CD4-positive, alpha-beta T cell (primary cell): Measurements from ENCODE around the gene DCBLD2. TPM values are rescaled to one million over a fixed set of nuclear protein-coding genes. Genes with fewer than 3 reads are reported as not detected.

ENCODE experiments used
- ATAC-seq: fragments of 200-7000 bp; cut with Tn5 transposase; one replicate; pipeline ENCODE4 v1.10.0; 2022; ENCODE audit warnings: mild to moderate bottlenecking; ENCODE audit not compliant: poor library complexity
- CTCF ChIA-PET: fragments of 350-600 bp; sonication (Branson Sonifier 250); formaldehyde crosslinking; loops from one replicate; lab custom pipeline; 2021; ENCODE audit warnings: antibody characterized with exemption, inconsistent platforms; lab: Charles Lee
- POLR2A ChIA-PET: fragments of 350-600 bp; sonication (Branson Sonifier 250); formaldehyde crosslinking; loops from one replicate; lab custom pipeline; 2021; ENCODE audit warnings: antibody characterized with exemption, inconsistent platforms; lab: Charles Lee
- DNase-seq, 14 experiments: peaks; one replicate each; pipeline ENCODE4 v3.0.0-alpha.2; 2013 to 2020; ENCODE audit warnings: mixed read lengths in 2 of 14
- H3K27ac ChIP-seq, 2 donors: one replicate each; pipeline versions ENCODE4 v1.5.1 to v1.7.0; 2013; ENCODE audit warnings: low read length in 2 of 2, low read depth in 1 of 2, mild to moderate bottlenecking in 1 of 2
- H3K27me3 ChIP-seq, 2 experiments: 1 replicate in 1 of 2; 2 replicates in 1 of 2; pipeline versions ENCODE4 v1.6.1 to v1.7.0; 2013; ENCODE audit warnings: low read length in 2 of 2, control low read depth in 1 of 2, mild to moderate bottlenecking in 1 of 2, moderate library complexity in 1 of 2; ENCODE audit not compliant: insufficient read depth in 2 of 2, control insufficient read depth in 1 of 2
- H3K36me3 ChIP-seq: one replicate; pipeline ENCODE4 v1.6.1; 2013; ENCODE audit warnings: low read length, control low read depth; ENCODE audit not compliant: insufficient read depth
- H3K4me1 ChIP-seq: one replicate; pipeline ENCODE4 v1.6.1; 2013; ENCODE audit warnings: low read length, control low read depth; ENCODE audit not compliant: insufficient read depth
- H3K4me3 ChIP-seq: one replicate; pipeline ENCODE4 v1.5.1; 2013; ENCODE audit warnings: mild to moderate bottlenecking, low read length, moderate library complexity
- H3K9me3 ChIP-seq, 2 experiments: 1 replicate in 1 of 2; 2 replicates in 1 of 2; pipeline versions ENCODE4 v1.6.1 to v1.7.0; 2013; ENCODE audit warnings: low read length in 2 of 2, mild to moderate bottlenecking in 2 of 2, control low read depth in 1 of 2, moderate library complexity in 1 of 2; ENCODE audit not compliant: control insufficient read depth in 1 of 2, insufficient read depth in 1 of 2
- H3K27ac Mint-ChIP-seq: one replicate; pipeline ENCODE4 v1.8.0; 2020; ENCODE audit warnings: mixed read lengths
- H3K27me3 Mint-ChIP-seq: one replicate; pipeline ENCODE4 v1.8.0; 2021; ENCODE audit warnings: mixed read lengths
- H3K36me3 Mint-ChIP-seq: one replicate; pipeline ENCODE4 v1.8.0; 2021; ENCODE audit warnings: low read depth, mixed read lengths
- H3K4me1 Mint-ChIP-seq: one replicate; pipeline ENCODE4 v1.8.0; 2021; ENCODE audit warnings: low read depth, mixed read lengths
- H3K4me3 Mint-ChIP-seq: one replicate; pipeline ENCODE4 v1.8.0; 2020; ENCODE audit warnings: mild to moderate bottlenecking, mixed read lengths
- H3K9me3 Mint-ChIP-seq: one replicate; pipeline ENCODE4 v1.8.0; 2020; ENCODE audit warnings: mixed read lengths
- intact Hi-C, 2 experiments: fragments of 100-400 bp; cut with DNase I in 1 of 2; cut with micrococcal nuclease in 1 of 2; formaldehyde crosslinking; loops; one replicate each; pipeline versions ENCODE4 v1.15.1 to v1.9.0; 2023 to 2025; cut with DNase I, micrococcal nuclease
- total RNA-seq, 174 experiments: library from RNA in 2 of 174; stranded (reverse) in 2 of 174; gene quantifications; one replicate each; pipeline ENCODE4 v1.2.3 and lab custom pipeline; 2021 to 2026
- TF ChIP-seq, protein P1 (sequence below): fragments of 200-600 bp; IDR thresholded peaks from one replicate; pipeline ENCODE4 v1.8.0; 2022; ENCODE audit warnings: antibody characterized with exemption, mild to moderate bottlenecking

Gene DCBLD2
- total RNA-seq, 2 experiments from 2014 or later, result 2.2 to 2.5 TPM

DNA sequence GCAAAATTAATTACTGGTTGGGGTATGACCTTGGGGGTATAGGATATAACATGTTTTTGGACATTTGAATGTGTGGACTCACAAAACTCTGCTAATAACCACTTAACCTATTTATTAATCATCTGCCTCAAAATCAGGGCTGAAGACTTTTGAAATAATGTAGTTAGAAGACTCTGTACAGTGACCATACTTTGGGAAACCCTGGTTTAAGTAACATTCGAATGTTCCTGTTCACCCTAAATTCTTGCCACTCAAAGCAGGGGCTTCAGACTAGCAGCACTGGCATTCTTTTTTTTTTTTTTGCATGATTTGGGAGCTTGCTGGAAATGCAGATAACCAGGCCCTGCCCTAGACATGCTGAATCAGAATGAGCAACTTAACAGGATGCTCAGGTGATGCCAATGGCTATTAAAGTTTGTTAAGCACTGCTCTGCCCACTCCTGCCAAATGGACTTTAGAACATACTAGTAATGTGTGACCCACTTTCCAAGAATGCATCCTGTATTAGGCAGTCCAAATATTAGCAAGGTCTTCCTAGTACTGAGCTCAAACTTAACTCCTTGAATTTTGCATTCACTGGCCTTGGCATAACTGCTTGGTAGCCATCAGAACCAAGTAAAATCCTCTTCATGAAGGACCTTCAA is 151.1 kb downstream of the DCBLD2 start:
- H3K9me3 Mint-ChIP-seq, result no peaks in the 10 kb centered on the region
- H3K4me1 Mint-ChIP-seq, result no peaks in the 10 kb centered on the region
- POLR2A ChIA-PET, result no interaction called here
- intact Hi-C loops, result no loop called here
- H3K4me3 Mint-ChIP-seq, result no peak overlapping the region
- peaks cover 39% of the 10 kb centered on the region for H3K27me3 Mint-ChIP-seq
- CTCF ChIA-PET, result no interaction called here
- TF ChIP-seq, protein P1, sequence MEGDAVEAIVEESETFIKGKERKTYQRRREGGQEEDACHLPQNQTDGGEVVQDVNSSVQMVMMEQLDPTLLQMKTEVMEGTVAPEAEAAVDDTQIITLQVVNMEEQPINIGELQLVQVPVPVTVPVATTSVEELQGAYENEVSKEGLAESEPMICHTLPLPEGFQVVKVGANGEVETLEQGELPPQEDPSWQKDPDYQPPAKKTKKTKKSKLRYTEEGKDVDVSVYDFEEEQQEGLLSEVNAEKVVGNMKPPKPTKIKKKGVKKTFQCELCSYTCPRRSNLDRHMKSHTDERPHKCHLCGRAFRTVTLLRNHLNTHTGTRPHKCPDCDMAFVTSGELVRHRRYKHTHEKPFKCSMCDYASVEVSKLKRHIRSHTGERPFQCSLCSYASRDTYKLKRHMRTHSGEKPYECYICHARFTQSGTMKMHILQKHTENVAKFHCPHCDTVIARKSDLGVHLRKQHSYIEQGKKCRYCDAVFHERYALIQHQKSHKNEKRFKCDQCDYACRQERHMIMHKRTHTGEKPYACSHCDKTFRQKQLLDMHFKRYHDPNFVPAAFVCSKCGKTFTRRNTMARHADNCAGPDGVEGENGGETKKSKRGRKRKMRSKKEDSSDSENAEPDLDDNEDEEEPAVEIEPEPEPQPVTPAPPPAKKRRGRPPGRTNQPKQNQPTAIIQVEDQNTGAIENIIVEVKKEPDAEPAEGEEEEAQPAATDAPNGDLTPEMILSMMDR, result no peak
- DNase-seq (no peak), ATAC-seq (no peak)
- no peaks in the 10 kb centered on the region for H3K36me3 Mint-ChIP-seq
- Histone ChIP-seq H3K36me3 (no peaks in the 10 kb centered on the region), H3K9me3 (no peaks in the 10 kb centered on the region), H3K27me3 (peaks cover 0 to 6% of the 10 kb centered on the region in 2 experiments), H3K4me1 (no peaks in the 10 kb centered on the region), H3K27ac (no peak overlapping the region), H3K4me3 (no peak overlapping the region)
- no peak overlapping the region for H3K27ac Mint-ChIP-seq

DNA sequence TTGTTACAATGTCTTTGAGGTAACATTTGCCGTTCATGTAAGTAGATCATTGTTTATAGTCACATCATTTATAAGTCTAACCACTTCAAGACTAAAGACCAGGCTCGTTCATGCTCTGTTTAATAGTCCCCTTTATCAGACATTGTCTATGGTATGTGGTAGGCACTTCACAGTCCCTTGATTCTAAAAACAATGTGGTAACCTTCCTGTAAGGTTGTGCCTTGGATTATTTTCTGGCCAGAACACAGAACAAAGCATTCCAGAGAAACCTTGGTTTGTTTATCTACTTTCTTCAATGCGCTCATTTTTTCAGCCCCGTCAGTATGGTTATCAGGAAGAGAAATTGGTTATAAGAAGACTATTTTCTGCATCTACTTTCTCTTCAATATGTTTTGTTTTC is 154.6 kb downstream of the DCBLD2 start:
- TF ChIP-seq, protein P1, result no peak
- H3K36me3 Mint-ChIP-seq, result no peaks in the 10 kb centered on the region
- H3K9me3 ChIP-seq, result no peaks in the 10 kb centered on the region
- H3K27me3 Mint-ChIP-seq, result peaks cover 20% of the 10 kb centered on the region
- no peaks in the 10 kb centered on the region for H3K9me3 Mint-ChIP-seq
- H3K27ac Mint-ChIP-seq, result no peak overlapping the region
- no peaks in the 10 kb centered on the region for H3K4me1 ChIP-seq
- no peak overlapping the region for H3K27ac ChIP-seq
- no peaks in the 10 kb centered on the region for H3K36me3 ChIP-seq
- POLR2A ChIA-PET, result no interaction called here
- CTCF ChIA-PET, result no interaction called here
- ATAC-seq (no peak), DNase-seq (no peak)
- H3K4me3 ChIP-seq, result no peak overlapping the region
- peaks cover 0 to 6% of the 10 kb centered on the region in 2 experiments for H3K27me3 ChIP-seq
- no peaks in the 10 kb centered on the region for H3K4me1 Mint-ChIP-seq
- H3K4me3 Mint-ChIP-seq, result no peak overlapping the region
- intact Hi-C loops, result no loop called here

DNA sequence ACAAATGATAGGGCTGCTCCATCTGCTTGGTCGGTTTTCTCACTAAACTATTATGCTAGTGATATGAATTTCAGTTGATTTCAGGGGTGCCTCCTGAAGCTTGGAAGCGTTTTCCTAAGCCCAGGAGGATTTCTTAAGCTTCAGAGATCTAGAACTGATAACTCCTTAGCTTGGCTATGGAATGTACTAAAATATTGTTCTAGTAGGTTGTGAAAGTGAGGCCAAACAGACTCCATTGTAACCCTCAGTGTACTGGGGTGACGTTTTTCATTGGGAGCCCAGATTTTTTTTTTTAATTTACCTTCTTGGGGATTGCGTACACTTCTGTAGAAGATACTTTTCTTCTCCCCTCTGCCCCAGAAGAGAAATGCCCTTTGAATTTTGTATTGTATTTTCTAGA is 155.4 kb downstream of the DCBLD2 start:
- Histone ChIP-seq H3K27ac (no peak overlapping the region), H3K4me1 (no peaks in the 10 kb centered on the region), H3K27me3 (peaks cover 0 to 6% of the 10 kb centered on the region in 2 experiments), H3K4me3 (no peak overlapping the region), H3K9me3 (no peaks in the 10 kb centered on the region), H3K36me3 (no peaks in the 10 kb centered on the region)
- no peaks in the 10 kb centered on the region for H3K36me3 Mint-ChIP-seq
- no peak for ATAC-seq
- intact Hi-C loops, result no loop called here
- TF ChIP-seq, protein P1, result no peak
- H3K27ac Mint-ChIP-seq, result no peak overlapping the region
- H3K27me3 Mint-ChIP-seq, result peaks cover 20% of the 10 kb centered on the region
- H3K4me1 Mint-ChIP-seq, result no peaks in the 10 kb centered on the region
- no peak overlapping the region for H3K4me3 Mint-ChIP-seq
- no peaks in the 10 kb centered on the region for H3K9me3 Mint-ChIP-seq
- ChIA-PET POLR2A (no interaction called here), CTCF (no interaction called here)
- DNase-seq, result no peak

Other genes starting within 250 kb of the DCBLD2 start
- under 1 TPM; 0.44 to 0.45 TPM for gene ST3GAL6, start 138.4 kb downstream of the DCBLD2 start, total RNA-seq